ENCODE data around the gene CNN1.

DNA sequence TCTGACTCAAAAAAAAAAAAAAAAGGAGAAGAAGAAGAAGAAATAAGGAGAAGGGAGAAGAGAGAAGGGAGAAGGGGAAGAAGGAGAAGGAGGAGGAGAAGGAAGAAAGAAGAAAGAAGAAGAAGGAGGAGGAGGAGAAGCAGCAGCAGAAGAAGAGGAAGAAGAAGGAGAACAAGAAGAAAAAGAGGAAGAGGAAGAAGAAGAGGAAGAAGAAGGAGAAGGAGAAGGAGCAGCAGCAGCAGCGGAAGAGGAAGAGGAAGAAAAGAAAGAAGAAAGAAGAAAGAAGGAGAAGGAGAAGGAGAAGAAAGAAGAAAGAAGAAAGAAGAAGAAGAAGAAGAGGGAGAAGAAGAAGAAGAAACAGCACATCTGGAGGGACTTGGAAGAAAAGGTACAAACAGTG is 4.1 kb upstream of the CNN1 start:
- no peak for TF ChIP-seq POLR2AphosphoS5 (IDR thresholded peaks at IDR 0.05; ENCODE audit: low read depth, low read length)
- no peak for TF ChIP-seq SIN3A (IDR thresholded peaks at IDR 0.05; ENCODE audit: borderline replicate concordance, insufficient read depth, low read length)
- TF ChIP-seq, protein P1, sequence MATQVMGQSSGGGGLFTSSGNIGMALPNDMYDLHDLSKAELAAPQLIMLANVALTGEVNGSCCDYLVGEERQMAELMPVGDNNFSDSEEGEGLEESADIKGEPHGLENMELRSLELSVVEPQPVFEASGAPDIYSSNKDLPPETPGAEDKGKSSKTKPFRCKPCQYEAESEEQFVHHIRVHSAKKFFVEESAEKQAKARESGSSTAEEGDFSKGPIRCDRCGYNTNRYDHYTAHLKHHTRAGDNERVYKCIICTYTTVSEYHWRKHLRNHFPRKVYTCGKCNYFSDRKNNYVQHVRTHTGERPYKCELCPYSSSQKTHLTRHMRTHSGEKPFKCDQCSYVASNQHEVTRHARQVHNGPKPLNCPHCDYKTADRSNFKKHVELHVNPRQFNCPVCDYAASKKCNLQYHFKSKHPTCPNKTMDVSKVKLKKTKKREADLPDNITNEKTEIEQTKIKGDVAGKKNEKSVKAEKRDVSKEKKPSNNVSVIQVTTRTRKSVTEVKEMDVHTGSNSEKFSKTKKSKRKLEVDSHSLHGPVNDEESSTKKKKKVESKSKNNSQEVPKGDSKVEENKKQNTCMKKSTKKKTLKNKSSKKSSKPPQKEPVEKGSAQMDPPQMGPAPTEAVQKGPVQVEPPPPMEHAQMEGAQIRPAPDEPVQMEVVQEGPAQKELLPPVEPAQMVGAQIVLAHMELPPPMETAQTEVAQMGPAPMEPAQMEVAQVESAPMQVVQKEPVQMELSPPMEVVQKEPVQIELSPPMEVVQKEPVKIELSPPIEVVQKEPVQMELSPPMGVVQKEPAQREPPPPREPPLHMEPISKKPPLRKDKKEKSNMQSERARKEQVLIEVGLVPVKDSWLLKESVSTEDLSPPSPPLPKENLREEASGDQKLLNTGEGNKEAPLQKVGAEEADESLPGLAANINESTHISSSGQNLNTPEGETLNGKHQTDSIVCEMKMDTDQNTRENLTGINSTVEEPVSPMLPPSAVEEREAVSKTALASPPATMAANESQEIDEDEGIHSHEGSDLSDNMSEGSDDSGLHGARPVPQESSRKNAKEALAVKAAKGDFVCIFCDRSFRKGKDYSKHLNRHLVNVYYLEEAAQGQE (IDR thresholded peaks at IDR 0.05; ENCODE audit: insufficient read depth in 1 of 2, low read depth in 2 of 2, low read length in 2 of 2): no peak
- no peak for TF ChIP-seq FOXP2 (optimal IDR thresholded peaks at IDR 0.05; ENCODE audit: borderline replicate concordance, extremely low read depth, extremely low read length, insufficient read depth)

Data from PFSK-1 (cell line).